ENCODE results near the gene YEATS2. TPM values are rescaled to one million over a fixed set of nuclear protein-coding genes. Genes with fewer than 3 reads are reported as not detected.

Gene YEATS2
- total RNA-seq (2022; extraction: Qiagen RNA extraction): 10.1 to 15.1 TPM (median 13.3 TPM) in 5 replicates

GRCh38 chr3:183697610-183698317, at the start of gene YEATS2:
TSS of gene YEATS2 (plus strand) at chr3:183697797. CDS start at chr3:183715163, 17,366 bp downstream.

GRCh38 chr3:183825456-183826161, 128.0 kb downstream of the YEATS2 start, which contains the start of gene MAP6D1:
TSS of gene MAP6D1 (minus strand) at chr3:183825577. CDS start at chr3:183825547, 30 bp downstream.

Other genes with a start within 250 kb of the YEATS2 start
- gene KLHL6, start 142.1 kb upstream of the YEATS2 start, total RNA-seq (2022; extraction: Qiagen RNA extraction): 0.01 to 0.02 TPM (median 0.01 TPM) in 3 of 5 replicates, not detected in the others
- 5.8 to 10.8 TPM (median 7.5 TPM) in 5 replicates for gene KLHL24, start 62.2 kb upstream of the YEATS2 start, total RNA-seq (2022; extraction: Qiagen RNA extraction)
- gene MAP6D1, start 127.8 kb downstream of the YEATS2 start, total RNA-seq (2022; extraction: Qiagen RNA extraction): 5.1 to 6.9 TPM (median 6.6 TPM) in 5 replicates
- gene PARL, start 187.1 kb downstream of the YEATS2 start, total RNA-seq (2022; extraction: Qiagen RNA extraction): 63.1 to 70.8 TPM (median 67.5 TPM) in 5 replicates